RWPE1 (cell line): ENCODE measurements around the gene LSR.

Source experiments
- CTCF ChIA-PET: fragments of 350-600 bp; sonication (Branson Sonifier 250); formaldehyde crosslinking; extraction: SDS; loops from one replicate; lab custom pipeline; 2021; lab: Yijun Ruan, JAX
- POLR2A ChIA-PET: fragments of 400-600 bp; formaldehyde crosslinking; extraction: SDS; loops from one replicate; lab custom pipeline; 2020; ENCODE audit warnings: antibody characterized with exemption; ENCODE audit not compliant: low non-redundant PET; lab: Yijun Ruan, JAX
- DNase-seq: peaks from one replicate; pipeline ENCODE4 v3.0.0; 2012; ENCODE audit warnings: low spot score
- H3K27ac ChIP-seq: fragments of 450-650 bp; 2 replicates; pipeline ENCODE4 v1.5.1; 2017
- CTCF ChIP-seq: fragments of 450-650 bp; conservative IDR thresholded peaks from 2 replicates; pipeline ENCODE4 v1.5.1; 2017; ENCODE audit warnings: low read depth, mild to moderate bottlenecking

LSR gene

GRCh38 chr19:35261356-35262100 lies 12.7 kb downstream of the LSR start:
- H3K27ac ChIP-seq = no peak overlapping the region
- no peak for TF ChIP-seq CTCF
- POLR2A ChIA-PET = interaction anchor here (0.6 kb wide), 1 partner anchor 206 kb away, joined by 3 read pairs; no protein-coding TSS in a partner anchor
- CTCF ChIA-PET = no interaction called here
- no peak for DNase-seq

GRCh38 chr19:35262101-35262761 lies 13.4 kb downstream of the LSR start:
- DNase-seq = no peak
- no peak for TF ChIP-seq CTCF
- H3K27ac ChIP-seq = no peak overlapping the region
- POLR2A ChIA-PET = no interaction called here
- CTCF ChIA-PET = no interaction called here

GRCh38 chr19:35264268-35265125 lies 15.7 kb downstream of the LSR start:
- POLR2A ChIA-PET = interaction anchor here (0.5 to 0.6 kb wide), 2 partner anchors 93 to 202 kb away, joined by 3 to 9 read pairs; no protein-coding TSS in a partner anchor
- CTCF ChIA-PET = no interaction called here
- DNase-seq = no peak
- peak overlapping the region; percentile 95 for H3K27ac ChIP-seq
- no peak for TF ChIP-seq CTCF

- ChIA-PET POLR2A (interaction anchor here (0.6 kb wide), 1 partner anchor 93 kb away, joined by 3 read pairs; no protein-coding TSS in a partner anchor), CTCF (interaction anchor here (0.7 kb wide), 1 partner anchor 230 kb away, joined by 4 read pairs; no protein-coding TSS in a partner anchor)
- no peak for DNase-seq
- H3K27ac ChIP-seq = peak overlapping the region; percentile 95
- no peak for TF ChIP-seq CTCF
Observed at GRCh38 chr19:35265126-35265899, 16.5 kb downstream of the LSR start.

- DNase-seq = no peak
- no peak for TF ChIP-seq CTCF
- ChIA-PET CTCF (interaction anchor here (0.7 to 0.8 kb wide), 2 partner anchors 125 to 229 kb away, joined by 3 to 4 read pairs; no protein-coding TSS in a partner anchor), POLR2A (no interaction called here)
- H3K27ac ChIP-seq = peak overlapping the region; percentile 95
Observed at GRCh38 chr19:35265900-35266519, 17.2 kb downstream of the LSR start.
